Endothelial cell (in vitro differentiated cells): ENCODE measurements around the gene B3GNT7. TPM values are rescaled to one million over a fixed set of nuclear protein-coding genes. Genes with fewer than 3 reads are reported as not detected.

Experiments
- DNase-seq: peaks from one replicate; pipeline ENCODE4 v3.0.0; 2021; ENCODE audit warnings: low spot score
- H3K27ac Mint-ChIP-seq: one replicate; pipeline ENCODE4 v1.8.0; 2021; ENCODE audit warnings: mixed read lengths, inconsistent platforms; ENCODE audit not compliant: unreplicated experiment
- H3K27me3 Mint-ChIP-seq: one replicate; pipeline ENCODE4 v1.8.0; 2021; ENCODE audit warnings: mild to moderate bottlenecking, moderate library complexity, mixed read lengths, inconsistent platforms; ENCODE audit not compliant: unreplicated experiment
- H3K36me3 Mint-ChIP-seq: one replicate; pipeline ENCODE4 v1.8.0; 2021; ENCODE audit warnings: mild to moderate bottlenecking, low read depth, mixed read lengths, inconsistent platforms; ENCODE audit not compliant: unreplicated experiment
- H3K4me1 Mint-ChIP-seq: one replicate; pipeline ENCODE4 v1.8.0; 2021; ENCODE audit warnings: mild to moderate bottlenecking, mixed read lengths, inconsistent platforms; ENCODE audit not compliant: unreplicated experiment
- H3K4me3 Mint-ChIP-seq: one replicate; pipeline ENCODE4 v1.8.0; 2021; ENCODE audit warnings: mild to moderate bottlenecking, mixed read lengths, inconsistent platforms; ENCODE audit not compliant: unreplicated experiment
- H3K9me3 Mint-ChIP-seq: one replicate; pipeline ENCODE4 v1.8.0; 2021; ENCODE audit warnings: mixed read lengths, inconsistent platforms; ENCODE audit not compliant: unreplicated experiment
- CTCF ChIP-seq: fragments of 200-600 bp; sonication (generic); IDR thresholded peaks from one replicate; pipeline ENCODE4 v1.5.0; 2021; ENCODE audit warnings: antibody characterized with exemption; ENCODE audit not compliant: unreplicated experiment
- total RNA-seq: library from RNA; stranded (reverse); fragmentation: NEBNext Ultra II Directional; extraction: Animal tissue kit (Norgen Biotek cat#: 25700); gene quantifications from one replicate; pipeline ENCODE4 v1.2.1, GENCODE V29; 2021; ENCODE audit not compliant: unreplicated experiment

Gene B3GNT7
- total RNA-seq, 1 donor from 2014 or later, result 5.3 TPM

- Mint-ChIP-seq H3K27ac (no peak overlapping the region), H3K9me3 (no peaks in the 10 kb centered on the region), H3K4me3 (no peak overlapping the region), H3K4me1 (peaks cover 3% of the 10 kb centered on the region), H3K36me3 (peaks cover 5% of the 10 kb centered on the region), H3K27me3 (peaks cover 14% of the 10 kb centered on the region)
- TF ChIP-seq CTCF, result no peak
- DNase-seq, result no peak
Observed at GRCh38 chr2:231390667-231391066, 4.8 kb upstream of the B3GNT7 start.

GRCh38 chr2:231391981-231392380, 3.5 kb upstream of the B3GNT7 start:
- Mint-ChIP-seq H3K27me3 (peaks cover 16% of the 10 kb centered on the region), H3K27ac (no peak overlapping the region), H3K9me3 (no peaks in the 10 kb centered on the region), H3K36me3 (no peaks in the 10 kb centered on the region), H3K4me3 (no peak overlapping the region), H3K4me1 (peaks cover 3% of the 10 kb centered on the region)
- no peak for DNase-seq
- no peak for TF ChIP-seq CTCF

- Mint-ChIP-seq H3K27me3 (peaks cover 16% of the 10 kb centered on the region), H3K4me1 (peaks cover 3% of the 10 kb centered on the region), H3K4me3 (no peak overlapping the region), H3K9me3 (no peaks in the 10 kb centered on the region), H3K27ac (no peak overlapping the region), H3K36me3 (no peaks in the 10 kb centered on the region)
- no peak for TF ChIP-seq CTCF
- no peak for DNase-seq
Observed at GRCh38 chr2:231392431-231393148, 2.9 kb upstream of the B3GNT7 start.

GRCh38 chr2:231393149-231394131, 2.1 kb upstream of the B3GNT7 start:
- Mint-ChIP-seq H3K4me1 (peaks cover 3% of the 10 kb centered on the region), H3K4me3 (no peak overlapping the region), H3K27ac (no peak overlapping the region), H3K27me3 (peaks cover 16% of the 10 kb centered on the region), H3K9me3 (no peaks in the 10 kb centered on the region), H3K36me3 (no peaks in the 10 kb centered on the region)
- no peak for DNase-seq
- TF ChIP-seq CTCF, result no peak
